NCI-H2107 treated with DMSO at 0.1 percent for 48 hours (cell line): Measurements from ENCODE around the gene TEX51.

ENCODE experiments used
- DNase-seq: peaks from one replicate; lab custom pipeline; 2025; ENCODE audit not compliant: unreplicated experiment; lab: John Stamatoyannopoulos, UW

TEX51 gene

DNA sequence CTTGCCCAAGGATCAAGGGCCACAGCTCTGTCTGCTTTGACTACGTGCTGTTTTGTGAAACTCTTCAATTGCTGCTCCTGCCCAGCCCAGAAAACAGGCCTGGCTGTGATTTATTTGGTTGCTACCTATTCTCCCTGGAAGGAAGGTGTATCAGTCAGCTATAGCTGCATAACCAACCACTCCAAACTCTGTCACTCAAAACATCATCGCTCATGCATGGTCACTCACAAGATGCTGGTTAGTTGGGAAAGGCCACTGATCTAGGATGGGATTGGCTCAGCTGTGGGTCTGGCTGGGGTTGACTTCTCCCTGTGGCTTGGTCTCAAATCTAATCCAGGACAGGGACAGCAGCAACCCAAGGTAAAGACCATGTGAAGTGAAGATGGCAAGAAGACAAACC lies 14.6 kb downstream of the TEX51 start:
- DNase-seq, result no peak

DNA sequence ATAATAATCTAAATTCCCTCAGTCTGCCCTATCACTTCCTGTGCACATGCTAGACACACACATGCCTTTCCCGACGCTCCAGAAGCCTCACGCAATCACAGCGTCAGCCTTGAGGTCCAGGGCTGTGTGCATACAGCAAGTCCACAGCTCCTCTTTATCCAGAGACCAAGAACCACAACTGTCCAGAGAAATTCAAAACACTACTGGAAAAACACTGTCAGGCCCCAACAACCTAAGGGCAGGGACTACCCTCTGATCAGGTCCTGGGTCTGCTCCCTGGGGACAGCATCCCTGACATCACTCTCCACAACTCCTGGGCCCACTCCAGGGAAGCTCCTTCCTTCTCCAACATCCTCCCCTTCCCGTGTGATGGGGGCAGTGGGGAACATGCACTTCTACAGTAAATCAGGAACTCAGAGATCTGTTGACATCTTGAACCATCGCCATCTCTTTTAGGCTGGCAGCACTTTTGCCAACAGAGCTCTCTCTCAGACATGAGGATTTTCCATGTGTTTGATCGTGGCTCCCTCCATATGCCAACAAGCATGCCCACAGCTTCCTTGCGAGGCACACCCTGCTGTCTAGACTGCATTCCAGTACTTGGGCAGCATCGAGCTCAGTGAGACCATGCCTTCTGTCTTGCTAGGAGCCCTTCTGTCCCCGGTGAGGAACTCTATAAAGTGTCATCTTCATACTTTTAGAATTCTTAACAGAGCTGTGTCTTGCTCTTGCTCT lies 15.4 kb downstream of the TEX51 start:
- DNase-seq, result no peak

DNA sequence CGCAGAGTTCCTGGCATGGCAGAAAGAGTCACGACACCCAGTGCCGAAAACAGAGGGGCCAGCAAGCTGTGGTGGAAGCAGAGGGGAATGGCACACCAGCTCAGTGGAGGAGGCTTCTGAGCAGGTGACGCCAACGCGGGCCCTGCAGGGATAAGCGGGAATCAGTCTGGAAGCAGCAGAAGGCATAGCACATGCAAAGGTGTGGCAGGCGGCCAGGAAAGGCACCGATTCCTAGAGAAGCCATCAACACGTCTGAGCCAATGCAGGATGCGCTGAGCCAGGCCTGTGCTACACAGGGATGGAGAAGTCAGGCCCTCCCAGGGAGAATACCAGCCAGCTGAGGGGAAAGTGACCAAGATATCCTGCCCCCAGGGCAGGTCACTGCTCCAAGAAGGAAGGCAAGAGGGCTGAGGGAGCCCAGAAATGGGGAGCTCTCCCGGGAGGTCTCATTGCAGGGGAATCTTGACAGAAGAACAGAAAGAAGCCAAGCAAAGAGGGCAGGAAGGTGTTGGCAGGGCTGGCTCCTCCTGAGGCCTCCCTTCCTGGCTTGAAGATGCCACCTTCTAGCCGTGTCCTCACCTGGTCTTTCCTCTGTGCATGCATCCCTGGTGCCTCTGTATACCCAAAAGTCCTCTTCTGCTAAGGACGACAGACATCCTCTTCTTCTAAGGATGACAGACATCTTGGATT lies 16.3 kb downstream of the TEX51 start:
- DNase-seq, result no peak

DNA sequence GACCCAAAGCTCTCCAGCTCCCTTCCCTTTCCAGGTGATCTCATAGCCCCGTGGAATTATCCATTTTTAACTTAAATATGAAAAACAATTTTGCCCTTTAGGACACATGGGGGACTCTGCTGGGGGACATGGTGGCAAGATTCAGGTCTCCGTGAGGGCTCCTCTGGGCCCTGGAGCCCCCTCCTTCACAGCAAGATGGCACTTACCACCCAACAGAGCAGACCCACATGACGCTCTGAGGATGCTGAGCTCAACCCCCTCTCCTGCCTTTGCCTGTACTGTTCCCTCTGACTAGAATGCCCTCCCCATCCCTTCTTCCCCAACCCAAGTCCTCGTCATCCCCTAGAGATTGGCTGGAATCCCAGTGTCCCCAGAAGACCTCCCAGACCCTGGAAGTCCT lies 17.2 kb downstream of the TEX51 start:
- no peak for DNase-seq

DNA sequence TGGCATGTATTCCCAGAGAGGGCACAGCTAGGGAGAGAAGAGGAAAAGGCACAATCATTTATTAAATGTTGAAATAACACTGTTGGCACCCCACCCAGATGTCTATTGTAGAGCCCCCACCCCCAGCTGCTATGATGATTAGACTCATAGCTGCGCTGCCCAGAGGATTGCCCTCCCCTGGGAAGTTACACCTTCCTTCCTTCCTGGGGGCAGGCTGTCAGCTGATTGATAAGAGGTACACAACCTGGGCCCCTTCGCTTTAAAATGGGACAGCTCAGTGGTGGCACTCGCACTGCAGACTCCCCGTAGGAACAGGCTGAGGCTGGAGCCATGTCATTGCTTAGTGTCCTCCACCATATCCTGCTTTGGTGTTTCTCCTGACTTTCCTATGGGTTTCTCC lies 18.1 kb downstream of the TEX51 start:
- no peak for DNase-seq

DNA sequence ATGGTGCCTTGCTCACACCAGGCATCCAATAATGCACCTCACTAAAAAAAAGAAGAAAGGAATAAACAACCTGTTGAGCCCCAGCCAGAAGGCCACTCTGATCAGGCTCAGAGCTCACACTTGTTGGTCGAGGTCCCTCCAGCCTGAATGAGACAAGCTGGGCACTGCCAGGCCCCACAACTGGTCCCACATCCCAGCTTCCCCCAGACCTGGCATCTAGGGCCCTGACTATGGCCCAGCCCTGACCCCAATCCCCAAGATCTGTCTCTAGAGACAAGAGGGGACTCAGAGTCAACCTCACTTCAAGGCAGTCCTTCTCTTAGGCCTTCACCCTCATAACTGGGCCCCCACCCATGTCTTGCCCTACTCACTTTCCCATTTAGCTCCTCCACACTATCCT lies 22.4 kb downstream of the TEX51 start:
- no peak for DNase-seq

DNA sequence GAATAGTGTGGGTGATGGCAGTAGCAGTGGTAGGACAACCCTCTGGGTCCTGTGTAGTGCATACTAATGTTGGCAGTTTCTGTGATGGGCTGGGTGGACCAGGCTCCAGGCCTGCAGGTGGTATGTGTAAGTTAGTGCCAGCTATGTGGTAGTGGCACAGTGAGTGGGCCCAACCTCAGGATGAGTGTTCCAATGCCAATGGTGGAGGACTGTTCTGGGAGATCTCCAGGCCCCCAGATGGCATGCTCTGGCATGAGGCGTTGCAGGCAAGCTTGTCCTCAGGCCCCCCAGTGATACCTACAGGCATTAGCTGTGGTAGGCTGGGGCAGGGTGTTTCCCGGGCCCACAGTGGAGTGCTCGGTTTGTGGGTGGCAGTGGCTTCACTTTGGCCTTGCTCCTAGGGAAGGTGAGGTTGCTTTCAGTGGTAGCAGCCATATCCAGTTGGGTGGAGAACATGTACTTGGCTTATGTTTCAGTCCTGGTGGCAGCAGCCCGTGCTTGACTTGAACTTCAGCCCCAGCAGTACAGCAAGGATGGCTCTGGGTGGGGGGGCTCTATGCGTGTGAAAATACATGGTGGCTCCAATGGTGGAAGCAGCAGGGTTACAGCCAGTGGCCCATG lies 32.4 kb downstream of the TEX51 start:
- DNase-seq, result no peak

DNA sequence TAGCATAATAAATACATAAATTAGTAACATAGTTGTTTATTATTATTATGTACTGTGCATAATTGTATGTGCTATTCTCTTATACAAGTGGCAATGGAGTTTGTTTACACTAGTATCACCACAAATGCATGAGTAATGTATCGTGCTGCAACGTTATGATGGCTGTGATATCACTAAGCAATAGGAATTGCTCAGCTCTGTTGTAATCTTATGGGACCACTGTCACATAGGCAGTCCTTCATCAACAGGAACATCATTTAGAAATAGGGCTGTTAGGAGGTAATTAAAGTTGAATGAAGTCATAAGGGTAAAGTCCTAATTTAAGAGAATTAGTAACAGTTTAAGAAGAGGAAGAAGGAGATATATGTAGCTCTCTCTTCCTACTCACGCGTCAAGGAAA lies 33.8 kb downstream of the TEX51 start:
- no peak for DNase-seq

DNA sequence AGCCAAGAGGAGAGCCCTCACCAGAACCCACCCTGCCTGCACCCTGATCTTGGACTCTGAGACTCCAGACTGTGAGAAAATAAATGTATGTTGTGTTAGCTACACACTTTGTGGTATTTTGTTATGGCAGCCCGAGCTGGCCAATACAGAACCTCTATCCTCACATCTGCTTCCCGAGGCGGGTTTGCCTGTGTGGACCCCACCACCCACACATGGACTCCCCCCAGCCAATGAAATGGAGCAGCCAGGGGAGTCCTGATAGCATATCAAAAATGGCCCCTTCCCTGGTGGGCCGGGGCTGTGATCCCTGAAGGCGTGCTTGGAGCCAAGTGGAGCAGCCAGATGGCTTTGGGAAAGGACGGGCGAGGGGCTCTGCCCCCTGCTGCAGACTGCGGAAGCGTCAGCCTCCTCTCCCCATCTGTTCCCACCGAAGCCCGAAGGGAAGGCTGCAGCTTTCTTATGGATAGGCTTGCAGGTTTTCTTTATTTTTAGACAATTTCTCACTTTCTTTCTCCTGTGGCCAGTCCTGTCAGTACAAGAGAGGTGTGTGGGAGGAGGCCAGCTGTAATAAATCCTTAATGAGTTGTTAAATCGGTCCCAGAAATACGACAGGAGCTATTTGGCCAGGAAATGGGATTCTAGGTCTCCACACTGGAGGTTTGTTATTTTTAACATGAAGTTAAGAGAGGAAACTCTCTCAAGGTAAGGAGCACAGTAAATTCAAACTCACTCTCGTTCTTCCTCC lies 34.4 kb downstream of the TEX51 start:
- DNase-seq, result no peak

DNA sequence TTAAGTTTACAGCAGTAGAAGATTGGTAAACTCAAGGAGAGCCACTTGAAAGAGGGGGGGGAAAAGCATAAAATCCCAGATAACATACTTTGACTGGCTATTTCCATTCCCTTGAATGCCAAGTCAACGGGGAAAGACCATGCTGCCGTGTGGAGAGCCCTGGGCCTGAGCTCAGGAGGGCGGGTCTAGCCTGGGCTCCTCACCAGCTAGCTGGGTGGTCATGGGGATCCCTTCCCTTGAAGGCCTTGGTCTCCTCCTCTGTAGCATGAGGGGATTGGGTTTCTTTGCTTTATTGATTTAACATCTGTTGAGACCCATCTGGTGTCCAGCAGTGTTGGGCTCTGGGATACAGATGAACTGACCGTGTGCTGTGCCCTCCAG lies 35.0 kb downstream of the TEX51 start:
- DNase-seq, result no peak

DNA sequence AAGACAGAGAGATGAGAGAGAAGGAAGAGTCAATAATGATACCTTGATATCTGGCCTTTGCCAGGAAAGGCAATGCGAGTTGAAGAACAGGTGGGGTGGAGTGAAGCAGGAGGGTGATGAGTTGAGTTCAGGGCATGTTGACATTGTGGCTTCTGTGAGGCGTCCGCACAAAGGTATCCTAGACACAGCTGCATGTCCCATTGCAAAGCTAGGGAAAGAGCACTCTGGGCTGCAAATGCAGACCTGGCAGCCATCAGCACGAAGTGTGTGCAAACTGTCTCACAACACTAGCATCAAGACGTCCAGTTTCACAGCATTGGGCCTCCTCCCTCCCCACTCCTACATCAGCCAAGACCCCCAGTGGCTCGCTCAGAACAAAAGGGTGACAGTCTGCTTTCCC lies 36.1 kb downstream of the TEX51 start:
- no peak for DNase-seq

DNA sequence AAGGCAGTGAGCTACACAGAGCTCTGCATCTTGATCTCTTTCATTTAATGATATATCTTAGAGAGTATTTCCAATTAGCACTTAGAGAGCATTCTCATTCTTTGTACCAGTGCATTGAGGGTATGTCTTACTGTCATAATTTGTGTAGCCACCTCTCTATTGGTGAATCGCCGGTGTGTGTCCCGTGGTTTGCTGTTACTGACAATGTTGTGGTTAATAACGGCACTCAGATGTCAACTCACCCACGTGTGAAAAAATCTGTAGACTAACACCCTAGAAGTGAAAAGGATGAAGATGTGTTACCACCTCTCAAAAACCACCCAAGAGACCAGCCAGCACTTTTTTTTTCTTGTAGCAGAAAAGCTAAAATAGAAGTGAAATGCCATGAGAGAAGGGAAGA lies 37.1 kb downstream of the TEX51 start:
- DNase-seq, result no peak

DNA sequence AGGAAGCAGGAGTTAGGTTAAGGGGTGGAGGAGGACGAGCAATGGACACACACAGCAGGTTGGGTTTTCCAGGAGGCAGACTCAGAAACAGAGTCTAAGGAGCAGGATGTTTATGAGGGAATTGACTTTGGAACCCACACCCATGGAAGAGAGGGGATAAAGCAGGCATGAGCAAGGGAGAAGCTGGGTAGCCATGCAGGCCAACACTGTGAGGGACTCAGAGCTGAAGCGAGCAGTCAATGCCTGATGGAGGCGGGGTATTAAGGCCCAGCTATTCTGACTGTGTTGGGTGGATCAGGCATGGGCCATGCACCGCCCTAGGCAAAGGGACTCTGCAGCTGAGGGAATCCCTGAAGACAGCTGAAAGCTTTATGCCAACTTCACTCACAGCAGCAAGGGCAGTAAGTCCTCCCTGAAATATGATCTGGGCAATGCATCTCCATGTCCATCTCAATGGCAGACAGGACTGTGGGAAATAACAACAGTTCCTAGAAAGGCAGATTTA lies 37.6 kb downstream of the TEX51 start:
- DNase-seq, result no peak

DNA sequence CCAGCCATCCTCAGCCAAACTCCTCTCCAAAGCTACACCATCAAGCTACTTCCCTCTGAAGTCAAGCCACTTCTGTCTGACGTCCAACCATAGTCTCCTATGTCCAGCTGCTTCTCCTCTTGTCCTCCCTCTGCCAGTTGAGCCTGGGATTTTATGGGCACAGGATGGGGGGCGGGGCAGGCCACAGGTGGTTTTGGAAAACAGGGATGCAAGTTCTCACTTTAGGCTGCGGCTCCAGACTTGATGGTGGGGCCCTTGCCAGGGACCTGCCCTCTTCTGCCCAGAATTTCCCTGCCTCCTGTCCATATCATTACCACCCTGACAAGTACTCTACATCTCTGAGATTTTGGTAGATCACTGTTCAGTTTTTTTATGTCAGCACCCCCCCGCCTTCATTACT lies 41.6 kb downstream of the TEX51 start:
- no peak for DNase-seq

DNA sequence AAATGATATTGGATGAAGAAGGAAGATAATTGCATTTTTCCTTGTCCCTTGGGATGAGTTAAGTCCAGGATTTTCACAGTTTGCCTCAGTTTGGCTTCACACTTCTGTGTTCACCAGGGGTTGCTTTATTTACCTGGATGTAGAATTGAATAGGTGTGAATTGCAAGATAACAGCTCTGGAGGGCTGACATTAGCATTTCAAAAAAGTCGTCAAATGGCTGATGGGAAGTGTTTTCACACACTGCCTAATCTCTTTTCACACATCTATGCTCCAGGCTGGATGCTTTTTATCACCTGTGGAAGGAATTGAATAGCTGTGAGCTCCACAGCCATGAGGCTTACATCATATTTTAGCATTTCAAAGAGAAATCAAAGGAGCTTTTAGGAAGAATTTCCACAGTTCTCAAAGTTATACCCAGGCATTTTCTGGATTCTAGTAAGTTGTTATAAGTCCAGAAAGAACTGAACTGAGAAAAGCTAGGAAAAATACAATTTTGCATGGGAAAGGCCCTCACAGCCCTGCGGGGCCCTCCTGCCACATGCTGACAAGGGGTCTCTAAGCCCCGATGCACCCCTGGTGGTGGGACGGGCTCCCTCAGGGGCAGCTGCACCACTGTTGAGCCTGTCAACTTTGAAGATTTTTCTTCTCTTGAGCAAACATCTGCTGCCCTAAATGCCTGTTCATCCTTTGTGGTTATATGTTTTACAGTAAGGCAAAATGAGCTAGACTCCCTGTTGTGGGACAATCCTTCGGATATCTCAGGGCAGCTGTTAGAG lies 43.9 kb downstream of the TEX51 start:
- no peak for DNase-seq

DNA sequence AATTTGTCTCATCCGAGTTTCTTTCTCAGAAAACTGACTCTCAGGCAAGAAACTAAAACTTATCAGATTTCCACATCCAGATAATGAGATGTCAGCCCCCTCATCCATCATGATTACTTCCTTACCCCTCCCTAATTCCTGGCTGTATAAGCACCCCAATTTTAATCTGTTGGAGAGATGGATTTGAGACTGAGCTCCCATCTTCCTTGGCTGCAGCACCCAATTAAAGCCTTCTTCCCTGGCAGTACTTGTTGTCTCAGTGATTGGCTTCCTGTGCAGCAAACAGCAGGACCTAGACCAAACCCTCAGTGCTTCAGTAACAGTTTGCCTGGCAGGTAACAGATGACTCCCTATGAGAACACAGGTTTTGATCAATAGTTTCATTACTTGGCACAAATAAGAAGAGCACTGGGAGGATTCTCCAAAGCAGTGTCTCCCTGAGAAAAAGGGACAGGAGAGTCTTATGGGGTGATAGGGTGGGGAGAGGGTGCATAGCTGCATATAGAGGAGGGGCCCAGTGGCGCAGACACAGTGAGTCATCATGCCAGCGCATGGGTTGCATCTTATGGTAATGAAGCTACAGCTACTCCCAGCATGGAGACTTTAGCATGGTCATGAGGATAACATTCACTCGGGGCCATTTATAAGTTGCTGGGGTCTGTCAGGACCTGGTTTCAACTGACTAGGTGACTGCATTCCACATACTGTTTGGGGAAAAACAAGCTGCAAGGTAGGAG lies 45.1 kb downstream of the TEX51 start:
- no peak for DNase-seq

DNA sequence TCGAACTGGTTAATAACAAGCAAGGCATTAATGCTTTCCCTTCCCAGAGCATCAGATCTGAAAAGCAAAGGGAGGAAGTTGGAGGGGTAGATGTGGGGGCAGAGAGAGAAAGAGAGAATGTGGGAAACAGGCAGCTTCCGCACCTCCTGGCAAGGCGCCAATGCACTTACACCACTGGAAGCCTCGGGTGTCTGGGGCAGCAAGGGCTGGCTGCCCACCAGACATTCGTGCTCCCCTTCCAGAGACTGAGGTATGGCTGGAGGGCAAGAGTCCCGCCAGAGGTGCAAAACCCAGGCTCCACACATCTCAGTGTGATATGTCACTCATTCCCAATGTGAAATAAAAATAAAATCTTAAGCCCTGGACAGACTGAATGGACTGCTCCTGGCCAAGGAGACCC lies 46.4 kb downstream of the TEX51 start:
- DNase-seq, result no peak

DNA sequence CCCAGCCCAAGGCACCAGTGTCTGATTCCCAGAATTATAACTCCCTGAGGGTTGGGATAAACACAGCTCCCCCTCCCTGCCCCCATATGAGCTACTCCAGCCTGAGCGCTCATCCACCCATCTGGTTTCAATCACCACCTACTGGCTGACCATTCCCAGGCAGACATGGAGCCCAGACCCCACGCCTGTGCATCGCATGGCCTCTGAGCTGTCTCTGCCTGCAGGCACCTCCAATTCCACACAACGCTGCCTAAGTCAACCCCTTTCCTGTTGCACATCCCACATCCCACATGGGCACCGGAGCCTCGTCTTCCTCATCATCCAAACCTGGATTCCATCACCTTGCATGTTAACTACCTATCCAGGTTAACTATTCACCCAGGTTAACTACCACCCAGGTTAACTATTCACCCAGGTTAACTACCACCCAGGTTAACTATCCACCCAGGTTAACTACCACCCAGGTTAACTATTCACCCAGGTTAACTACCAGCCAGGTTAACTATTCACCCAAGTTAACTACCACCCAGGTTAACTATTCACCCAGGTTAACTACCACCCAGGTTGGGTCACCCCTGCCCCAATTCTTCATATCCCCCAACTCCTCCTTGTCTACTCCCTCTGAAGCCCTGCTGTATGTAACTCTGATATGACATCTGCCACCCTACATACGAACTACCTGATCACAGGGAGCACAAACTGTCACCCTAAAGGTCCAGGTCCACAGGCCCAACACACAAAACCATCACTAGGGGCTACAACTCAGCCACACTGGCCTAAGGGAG lies 47.8 kb downstream of the TEX51 start:
- DNase-seq, result no peak

DNA sequence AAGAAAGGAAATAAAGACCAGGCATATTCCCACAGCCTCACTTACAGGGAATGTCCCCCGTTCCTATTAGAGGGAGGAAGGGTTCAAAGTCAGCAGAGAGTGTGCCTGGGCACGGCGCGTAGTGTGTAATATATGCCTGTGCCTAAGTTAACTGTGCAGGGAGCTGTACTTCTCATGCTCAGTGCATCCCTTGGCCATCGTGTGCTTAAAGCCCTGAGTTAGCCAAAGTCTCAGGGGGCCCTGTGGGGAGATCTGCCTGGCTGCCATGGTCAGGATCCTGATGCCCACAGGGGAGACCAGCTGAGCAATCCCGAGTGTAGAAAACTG lies 48.4 kb downstream of the TEX51 start:
- no peak for DNase-seq

DNA sequence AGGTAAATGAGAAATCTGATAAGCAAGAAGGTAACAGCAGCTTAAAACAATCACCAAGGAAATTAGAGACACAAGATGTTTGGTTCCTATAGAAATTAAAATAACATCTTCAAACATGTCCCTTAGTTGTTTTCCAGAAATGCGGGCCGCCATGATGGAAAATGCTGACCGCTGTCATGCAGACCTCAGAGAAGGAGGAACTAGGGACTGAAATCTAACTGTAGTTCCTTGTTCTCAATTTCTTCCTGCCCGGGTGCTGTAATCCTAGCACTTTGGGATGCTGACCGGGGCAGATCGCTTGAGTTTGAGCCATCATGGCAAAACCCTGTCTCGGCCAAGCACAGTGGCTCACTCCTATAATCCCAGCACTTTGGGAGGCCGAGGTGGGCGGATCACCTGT lies 51.1 kb downstream of the TEX51 start:
- no peak for DNase-seq
